DLD1 (cell line): Measurements from ENCODE around the gene KRTAP4-9.
"Not testable (repeated sequence)": the region's sequence is repeated elsewhere in the genome, so short reads cannot be mapped to it uniquely, and the experiment has no call there.

Experiments
- in situ Hi-C: cut with HindIII; loops from 2 replicates; pipeline ENCODE4 v1.10.0; 2017; ENCODE audit warnings: low sequenced_read_pairs

Gene KRTAP4-9

DNA sequence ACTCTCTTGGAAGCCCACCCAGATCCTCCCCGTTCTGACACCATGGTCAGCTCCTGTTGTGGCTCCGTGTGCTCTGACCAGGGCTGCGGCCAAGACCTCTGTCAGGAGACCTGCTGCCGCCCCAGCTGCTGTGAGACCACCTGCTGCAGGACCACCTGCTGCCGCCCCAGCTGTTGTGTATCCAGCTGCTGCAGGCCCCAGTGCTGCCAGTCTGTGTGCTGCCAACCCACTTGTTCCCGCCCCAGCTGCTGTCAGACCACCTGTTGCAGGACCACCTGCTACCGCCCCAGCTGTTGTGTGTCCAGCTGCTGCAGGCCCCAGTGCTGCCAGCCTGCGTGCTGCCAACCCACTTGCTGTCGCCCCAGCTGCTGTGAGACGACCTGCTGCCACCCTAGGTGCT, at the start of gene KRTAP4-9:
Gene KRTAP4-9 (plus strand): TSS at position 43 of the 400 bp plus-strand sequence. CDS start 0 bp downstream, at position 43.
- in situ Hi-C loops = not testable (repeated sequence)

DNA sequence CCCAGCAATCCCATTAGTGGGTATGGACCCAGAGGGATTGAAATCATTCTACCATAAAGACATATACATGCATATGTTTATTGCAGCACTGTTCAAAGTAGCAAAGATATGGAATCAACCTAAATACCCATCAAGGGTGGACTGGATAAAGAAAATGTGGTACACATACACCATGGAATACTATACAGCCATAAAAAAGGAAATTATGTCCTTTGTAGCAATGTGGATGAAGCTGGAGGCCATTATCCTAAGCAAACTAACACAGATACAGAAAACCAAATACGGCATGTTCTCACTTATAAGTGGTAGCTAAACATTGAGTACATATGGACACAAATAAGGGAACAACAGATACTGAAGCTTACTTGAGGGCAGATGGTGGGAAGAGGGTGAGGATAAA, 47.6 kb upstream of the KRTAP4-9 start:
- in situ Hi-C loops = loop anchor here (5.0 kb wide), 1 partner anchor 40 kb away; no protein-coding TSS in a partner anchor

DNA sequence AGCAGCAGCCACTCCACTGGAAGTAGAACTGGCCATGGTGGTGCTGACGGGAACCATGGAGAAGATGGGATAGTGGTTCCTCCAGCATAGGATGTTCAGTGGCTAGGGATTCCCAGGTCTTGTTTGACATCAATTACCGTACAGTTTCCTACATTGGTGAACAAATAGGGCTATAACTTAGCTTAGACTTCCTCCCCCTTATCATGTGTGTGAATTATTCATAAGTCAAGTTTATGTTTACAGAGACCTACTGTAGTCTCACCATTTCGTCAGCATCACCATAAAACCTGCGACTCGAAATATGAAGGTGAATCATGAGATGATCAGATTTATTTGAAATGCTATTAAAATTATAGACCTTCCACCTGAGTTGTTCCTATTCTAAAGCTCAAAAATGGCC, 46.4 kb upstream of the KRTAP4-9 start:
- in situ Hi-C loops = loop anchor here (5.0 kb wide), 1 partner anchor 41 kb away; no protein-coding TSS in a partner anchor

DNA sequence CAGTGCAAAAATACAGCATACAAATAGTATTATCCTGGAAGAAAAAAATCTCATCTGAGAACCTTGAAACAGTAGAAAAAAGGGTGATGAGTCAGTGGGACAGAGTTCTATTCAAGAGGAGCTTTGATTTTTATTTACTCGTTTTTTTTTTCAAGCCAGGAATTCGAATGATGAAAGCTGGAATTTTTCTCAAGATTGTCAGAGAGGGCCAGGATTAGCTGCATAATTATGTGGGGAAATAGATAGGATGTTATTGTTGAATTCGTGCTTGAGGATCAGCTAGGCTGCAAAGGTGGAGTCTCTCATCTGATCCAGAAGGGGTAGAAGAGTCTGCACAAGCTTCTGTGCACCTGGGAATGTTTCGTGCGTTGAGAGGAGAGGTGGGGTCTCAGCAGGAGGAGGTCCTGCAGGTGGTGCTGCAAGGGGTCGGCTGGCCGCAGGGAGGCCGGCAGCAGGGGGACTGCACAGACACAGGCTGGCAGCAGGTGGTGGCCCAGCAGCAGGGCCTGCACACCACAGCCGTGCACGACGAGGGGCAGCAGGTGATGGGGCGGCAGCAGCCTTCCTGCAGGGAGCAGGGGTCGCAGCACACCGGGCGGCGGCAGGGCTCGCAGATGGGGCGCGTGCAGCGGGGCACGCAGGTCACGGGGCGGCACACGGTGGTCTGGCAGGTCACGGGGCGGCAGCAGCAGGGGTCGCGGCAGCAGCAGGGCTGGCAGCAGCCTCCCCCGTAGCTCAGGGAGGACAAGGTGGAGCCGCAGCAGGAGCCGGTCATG, 45.7 kb upstream of the KRTAP4-9 start:
- in situ Hi-C loops = loop anchor here (5.0 kb wide), 1 partner anchor 42 kb away; no protein-coding TSS in a partner anchor

DNA sequence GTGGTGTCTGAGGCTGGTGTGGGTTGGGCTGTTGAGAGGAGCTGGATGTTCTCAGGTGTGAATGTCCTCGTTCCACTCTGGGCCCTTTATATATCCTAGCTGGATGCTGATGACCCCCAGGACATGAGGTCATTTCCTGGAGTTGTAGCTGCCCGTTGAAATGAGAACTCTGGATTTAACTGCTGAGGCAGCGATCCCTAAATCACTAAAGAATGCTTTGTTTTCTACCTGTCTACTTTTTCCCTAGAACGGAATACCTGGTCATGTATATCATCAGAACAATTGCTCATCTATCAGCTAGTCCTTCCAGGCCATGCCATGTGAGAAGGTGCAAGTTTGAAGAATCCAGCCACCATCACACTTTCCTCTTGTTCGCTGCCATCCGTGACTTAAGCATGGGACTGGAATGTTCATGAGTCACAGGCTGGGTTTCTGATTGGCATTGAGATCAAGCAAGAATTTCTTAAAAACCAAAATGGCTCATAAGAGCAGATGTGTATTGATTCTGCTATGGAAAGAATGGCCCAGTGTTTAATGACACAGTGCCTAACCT, 45.1 kb upstream of the KRTAP4-9 start, which contains the start of gene KRTAP2-3:
Gene KRTAP2-3 (minus strand): TSS at position 63 of the 553 bp plus-strand sequence. CDS start 64 bp downstream, outside the sequence.
- in situ Hi-C loops = no loop called here

DNA sequence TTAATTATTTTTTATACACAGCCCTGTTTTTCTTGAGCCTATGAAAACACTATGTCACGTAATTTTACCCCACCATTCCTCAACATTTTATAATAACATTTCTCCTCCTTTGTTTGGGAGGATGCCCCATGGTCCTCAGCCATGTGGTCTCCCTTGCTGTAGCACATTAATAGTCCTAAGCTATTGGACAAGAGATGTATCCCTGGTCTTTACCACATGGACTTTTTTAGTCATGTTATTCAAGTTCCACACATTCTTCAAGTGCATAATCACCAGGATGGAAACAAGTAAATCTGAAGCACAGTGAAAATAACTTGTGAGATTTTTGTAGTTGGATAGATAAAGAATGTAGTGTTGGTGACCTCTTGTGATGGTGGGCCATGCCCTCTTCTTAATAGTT, 43.2 kb upstream of the KRTAP4-9 start:
- in situ Hi-C loops = no loop called here

DNA sequence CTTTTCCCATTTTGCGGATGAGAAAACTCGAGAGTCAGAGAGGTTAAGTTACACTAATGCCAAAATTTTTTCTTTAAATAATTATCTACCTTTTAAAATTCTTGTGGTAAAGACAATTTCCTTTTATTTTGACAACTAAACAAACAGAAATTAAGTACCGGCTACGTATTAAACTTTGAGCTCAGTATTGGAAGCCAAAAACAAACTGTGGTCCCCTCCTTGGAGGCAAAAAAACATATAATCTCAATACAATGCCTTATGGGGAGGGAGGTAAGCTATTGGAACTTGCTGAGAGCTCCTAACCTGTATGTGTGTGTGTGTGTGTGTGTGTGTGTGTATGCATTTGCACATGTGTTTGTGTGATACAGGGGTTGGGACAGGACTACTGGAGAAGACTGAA, 41.7 kb upstream of the KRTAP4-9 start:
- in situ Hi-C loops = no loop called here

DNA sequence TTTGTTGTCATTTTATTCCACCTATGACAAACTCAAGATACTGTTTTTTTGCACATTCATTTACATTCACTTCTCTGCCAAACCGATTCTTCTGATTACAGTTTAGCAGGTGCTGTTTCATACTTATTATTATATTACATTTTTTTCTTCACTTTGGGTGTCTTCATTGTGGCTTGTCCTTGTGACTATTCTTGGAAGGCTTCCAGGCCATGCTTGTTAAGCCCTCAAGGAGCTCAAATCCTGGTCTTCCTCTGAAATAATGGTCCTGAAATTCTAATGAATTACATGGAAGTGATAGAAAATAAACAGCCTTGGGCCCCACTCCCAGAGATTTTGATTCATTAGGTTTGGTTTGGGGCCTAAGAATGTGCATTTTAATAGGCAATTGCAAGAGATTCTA, 40.9 kb upstream of the KRTAP4-9 start:
- in situ Hi-C loops = no loop called here

DNA sequence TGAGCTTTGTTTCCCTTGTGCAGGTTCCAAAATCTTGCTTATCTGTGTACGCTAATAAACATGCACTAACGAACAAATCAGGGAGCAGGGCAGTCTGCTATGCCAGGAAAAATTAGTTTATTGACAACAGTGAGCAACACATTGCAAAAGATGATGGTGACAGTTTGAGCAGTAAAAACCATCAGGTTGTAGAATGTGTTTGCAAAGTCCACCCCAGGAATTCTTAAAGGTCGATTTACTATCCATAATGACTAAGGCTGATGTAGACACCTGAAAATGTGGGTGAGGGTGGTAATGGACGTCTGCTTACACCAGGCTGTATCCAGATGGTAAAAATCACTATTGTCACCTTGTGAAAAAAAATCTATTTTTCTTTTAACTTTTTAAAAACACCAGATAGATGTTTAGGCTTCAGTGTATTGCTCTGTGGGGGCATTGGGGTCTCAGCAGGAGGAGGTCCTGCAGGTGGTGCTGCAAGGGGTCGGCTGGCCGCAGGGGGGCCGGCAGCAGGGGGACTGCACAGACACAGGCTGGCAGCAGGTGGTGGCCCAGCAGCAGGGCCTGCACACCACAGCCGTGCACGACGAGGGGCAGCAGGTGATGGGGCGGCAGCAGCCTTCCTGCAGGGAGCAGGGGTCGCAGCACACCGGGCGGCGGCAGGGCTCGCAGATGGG, 40.0 kb upstream of the KRTAP4-9 start:
- in situ Hi-C loops = not testable (repeated sequence)

DNA sequence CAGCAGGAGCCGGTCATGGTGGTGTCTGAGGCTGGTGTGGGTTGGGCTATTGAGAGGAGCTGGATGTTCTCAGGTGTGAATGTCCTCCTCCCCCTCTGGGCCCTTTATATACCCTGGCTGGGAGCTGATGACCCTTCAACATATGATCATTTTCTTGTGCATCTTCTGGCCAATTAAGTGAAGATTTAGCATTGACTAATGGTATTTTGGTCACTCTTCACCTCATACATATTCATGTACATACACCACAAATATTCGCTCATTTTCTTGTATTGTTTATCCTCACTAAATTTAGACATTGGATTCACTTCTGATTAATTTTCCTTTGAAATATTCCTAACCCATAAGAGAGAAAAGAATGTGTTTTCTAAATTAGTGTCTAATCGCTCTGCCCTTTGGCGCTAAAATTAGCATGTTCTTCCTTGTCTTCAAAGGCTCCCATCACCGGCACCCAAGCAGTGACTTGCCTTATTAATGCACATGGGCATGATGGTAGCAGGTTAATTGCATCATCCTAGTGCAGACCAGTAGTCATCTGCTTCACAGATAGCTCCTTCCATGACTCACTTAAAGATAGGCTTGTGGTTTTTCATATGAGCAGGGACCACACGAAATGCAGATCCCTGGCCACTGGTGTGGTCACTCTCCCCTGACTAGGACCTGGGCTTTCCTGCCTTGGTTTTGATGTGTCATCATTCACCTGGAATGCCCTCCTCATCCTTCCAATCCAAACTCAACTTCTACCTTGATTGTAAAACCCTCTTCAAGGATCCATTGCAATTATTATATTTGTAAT, 39.2 kb upstream of the KRTAP4-9 start, which contains the start of gene KRTAP2-4:
Gene KRTAP2-4 (minus strand): TSS at position 51 of the 796 bp plus-strand sequence. CDS start 34 bp downstream, at position 17.
- in situ Hi-C loops = no loop called here

DNA sequence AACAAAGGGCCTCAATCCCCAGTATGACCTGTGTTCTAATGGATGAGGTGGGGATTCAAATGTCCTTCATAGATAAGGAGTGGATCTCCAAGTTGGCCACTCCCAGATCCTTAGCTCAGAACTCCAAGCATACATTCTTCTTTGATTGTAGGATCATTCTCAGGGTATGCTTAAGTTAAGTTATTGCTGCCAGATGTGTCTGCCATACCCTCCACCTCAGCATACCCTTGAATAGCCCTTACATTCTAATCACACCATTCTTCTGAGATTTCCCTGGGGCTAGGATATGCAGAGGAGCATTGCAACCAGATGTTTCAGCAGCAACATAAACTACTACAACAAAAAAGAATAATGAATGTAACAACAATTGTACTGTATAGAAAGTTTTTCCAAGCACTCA, 37.9 kb upstream of the KRTAP4-9 start:
- in situ Hi-C loops = no loop called here

DNA sequence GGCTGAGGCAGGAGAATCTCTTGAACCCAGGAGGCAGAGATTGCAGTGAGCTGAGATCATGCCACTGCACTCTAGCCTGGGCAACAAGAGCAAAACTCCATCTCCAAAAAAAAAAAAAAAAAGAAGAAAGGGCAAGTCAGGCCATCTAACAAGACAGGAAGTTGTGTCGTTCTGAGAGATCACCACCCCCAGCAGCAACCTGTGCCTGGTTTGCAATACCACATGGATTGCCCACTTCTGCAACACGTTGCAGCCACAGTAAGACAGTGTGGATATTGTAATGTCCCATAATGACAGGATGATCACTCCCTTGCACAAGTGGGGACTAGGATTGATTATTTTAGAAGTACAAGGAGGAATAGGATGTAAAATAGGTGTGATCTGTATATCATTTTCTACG, 36.2 kb upstream of the KRTAP4-9 start:
- in situ Hi-C loops = no loop called here

DNA sequence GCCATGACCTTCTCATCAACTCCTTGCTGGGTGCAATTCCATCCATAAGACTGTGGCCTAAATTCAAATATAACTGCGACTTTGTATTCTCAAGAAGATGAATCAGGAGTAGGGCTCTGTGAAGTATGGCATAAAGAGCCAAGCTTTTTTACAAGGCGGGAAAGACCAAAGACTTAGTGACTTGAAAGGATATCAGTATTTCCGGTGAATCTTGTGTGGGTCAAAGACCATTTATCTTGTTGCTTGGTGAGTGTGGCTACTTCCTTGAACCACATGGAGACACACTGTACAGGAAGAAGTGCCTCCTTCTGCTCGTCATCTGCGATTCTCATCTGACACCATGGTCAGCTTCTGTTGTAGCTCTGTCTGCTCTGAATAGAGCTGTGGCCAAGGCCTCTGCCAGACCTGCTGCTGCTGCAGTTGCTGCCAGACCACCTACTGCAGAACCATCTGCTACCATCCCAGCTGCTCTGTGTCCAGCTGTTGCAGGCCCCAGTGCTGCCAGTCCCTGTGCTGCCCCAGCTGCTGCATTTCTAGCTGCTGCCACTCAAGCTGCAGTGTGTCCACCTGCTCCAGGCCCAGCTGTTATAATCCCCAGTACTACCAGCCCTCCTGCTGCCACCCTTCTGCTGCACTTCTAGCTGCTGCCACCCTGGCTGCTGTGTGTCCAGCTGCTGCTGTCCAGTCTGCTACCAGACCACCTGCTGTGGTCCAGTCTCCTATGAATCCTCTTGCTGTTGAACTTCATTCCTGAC, 33.4 kb upstream of the KRTAP4-9 start:
- in situ Hi-C loops = no loop called here

DNA sequence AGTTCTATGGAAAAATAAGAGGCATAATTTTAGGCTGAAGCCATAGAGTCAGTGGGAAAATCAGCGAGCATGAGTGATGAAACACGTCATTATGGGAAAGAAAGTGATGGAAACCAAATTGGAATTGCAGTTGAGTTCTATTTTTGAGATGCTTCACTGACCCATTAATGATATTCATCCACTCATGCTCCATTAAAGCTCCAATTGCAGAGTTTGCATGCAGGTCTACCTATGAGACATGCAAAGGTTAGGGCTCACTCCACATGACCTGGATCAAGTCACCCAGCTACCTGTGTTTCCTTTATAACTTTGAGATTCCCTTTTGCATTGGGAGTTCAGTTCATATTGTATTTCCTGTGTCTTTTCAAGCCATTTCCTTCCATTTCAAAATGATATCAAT, 31.5 kb upstream of the KRTAP4-9 start:
- in situ Hi-C loops = no loop called here

DNA sequence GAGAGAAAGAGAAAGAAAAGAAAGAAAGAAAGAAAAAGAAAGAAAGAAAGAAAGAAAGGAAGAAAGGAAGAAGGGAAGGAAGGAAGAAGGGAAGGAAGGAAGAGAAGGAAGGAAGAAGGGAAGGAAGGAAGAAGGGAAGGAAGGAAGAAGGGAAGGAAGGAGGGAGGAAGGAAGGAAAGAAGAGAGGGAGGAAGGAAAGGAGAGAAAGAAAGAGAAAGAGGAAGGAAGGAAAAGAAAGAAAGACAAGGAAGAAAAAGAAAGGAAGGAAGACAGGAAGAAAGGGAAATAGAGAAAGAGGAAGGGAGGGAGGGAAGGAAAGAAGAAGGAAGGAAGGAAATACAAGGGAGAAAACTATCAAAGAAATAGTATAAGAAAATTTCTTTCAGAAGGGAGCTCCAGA, 28.4 kb upstream of the KRTAP4-9 start:
- in situ Hi-C loops = no loop called here

DNA sequence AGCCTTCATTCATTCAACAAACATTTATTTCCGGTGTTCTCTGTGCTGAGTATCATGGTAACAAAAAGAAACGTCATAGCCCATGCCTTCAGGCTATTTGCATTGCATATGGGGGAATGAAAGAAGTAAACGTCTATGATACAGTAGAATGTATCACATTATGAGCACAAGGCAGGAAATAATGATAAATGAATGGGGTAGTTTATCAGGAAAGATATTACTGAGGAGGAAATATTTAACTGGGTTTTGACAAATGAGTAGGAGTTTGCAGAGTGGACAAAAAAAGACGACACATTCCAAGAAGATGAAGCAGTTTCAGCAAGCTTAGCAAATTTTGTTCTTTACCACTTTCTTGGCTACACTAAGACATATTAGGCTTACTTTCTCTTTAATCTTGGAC, 22.6 kb upstream of the KRTAP4-9 start:
- in situ Hi-C loops = no loop called here

DNA sequence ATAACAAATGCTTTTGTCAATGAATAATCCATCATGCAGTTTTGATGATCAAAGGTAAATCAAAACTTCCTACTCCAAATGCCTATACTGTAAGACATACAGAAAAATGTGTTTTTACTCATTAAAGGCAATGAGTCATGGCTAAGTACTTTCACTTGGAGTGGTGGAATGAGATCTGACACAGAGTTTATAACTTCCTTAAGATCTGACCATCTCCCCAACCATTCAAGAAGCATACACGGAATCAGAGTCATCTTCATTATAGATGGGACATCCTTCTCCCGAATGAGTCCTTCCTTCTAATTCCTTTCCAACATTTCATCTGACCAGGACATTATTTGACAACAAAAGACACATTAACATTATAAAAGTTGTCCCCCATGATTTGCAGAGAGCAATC, 21.8 kb upstream of the KRTAP4-9 start:
- in situ Hi-C loops = not testable (repeated sequence)

DNA sequence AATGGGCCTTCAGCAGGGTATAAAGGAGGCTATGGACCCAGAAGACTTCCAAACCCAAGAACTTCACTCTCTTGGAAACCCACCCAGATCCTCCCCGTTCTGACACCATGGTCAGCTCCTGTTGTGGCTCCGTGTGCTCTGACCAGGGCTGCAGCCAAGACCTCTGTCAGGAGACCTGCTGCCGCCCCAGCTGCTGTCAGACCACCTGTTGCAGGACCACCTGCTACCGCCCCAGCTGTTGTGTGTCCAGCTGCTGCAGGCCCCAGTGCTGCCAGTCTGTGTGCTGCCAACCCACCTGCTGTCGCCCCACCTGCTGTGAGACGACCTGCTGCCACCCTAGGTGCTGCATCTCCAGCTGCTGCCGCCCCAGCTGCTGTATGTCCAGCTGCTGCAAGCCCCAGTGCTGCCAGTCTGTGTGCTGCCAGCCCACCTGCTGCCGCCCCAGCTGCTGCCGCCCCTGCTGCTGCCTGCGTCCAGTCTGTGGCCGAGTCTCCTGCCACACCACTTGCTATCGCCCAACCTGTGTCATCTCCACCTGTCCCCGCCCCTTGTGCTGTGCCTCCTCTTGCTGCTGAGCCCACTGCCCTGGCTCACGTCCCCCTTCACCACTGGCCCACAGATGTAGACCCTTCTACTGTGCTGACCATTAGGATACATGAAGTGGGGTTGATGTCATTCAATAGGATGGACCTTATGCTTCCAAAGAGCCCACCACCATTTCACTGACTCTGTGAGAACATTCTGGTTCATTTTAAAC, 20.9 kb upstream of the KRTAP4-9 start, which contains the start of gene KRTAP4-7:
Gene KRTAP4-7 (plus strand): TSS at position 51 of the 757 bp plus-strand sequence. CDS start 57 bp downstream, at position 108.
- in situ Hi-C loops = not testable (repeated sequence)

DNA sequence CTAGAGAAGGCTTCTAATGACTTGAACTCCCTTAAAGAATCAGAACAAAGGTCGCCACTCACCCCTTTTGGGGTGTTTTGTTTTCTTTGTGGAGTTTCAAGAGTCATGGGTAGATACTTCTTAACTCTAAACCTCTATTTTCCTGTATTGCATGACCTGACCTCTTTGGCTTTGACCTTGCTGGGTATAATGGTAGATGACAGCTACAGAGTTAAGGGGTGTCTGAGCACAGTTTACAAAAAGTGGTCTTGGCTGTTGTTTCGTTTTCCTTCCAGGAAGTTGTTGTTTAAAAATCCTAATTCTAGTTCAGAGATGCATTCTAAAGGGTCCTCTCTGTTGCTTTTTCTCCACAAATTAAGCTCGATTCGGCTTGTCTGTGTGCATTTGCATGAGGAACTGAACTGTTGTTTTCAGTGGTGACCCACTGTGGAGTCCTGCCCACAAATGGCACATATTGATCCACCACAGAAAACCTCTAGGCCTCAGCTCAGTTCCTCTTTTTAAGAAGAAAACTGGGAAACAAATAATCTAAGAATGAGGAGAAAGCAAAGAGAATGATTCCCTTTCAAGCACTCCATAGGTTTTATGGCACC, 16.3 kb upstream of the KRTAP4-9 start:
- in situ Hi-C loops = not testable (repeated sequence)
